Muscle of back (tissue), 11 donors: Measurements from ENCODE around the gene TTLL5. TPM values are rescaled to one million over a fixed set of nuclear protein-coding genes. Genes with fewer than 3 reads are reported as not detected.
A peak's percentile ranks its signal among the peaks of the same experiment; 100 is the strongest.

Experiments used
- DNase-seq, 3 donors: peaks; one replicate each; pipeline versions ENCODE4 v3.0.0 to v3.0.0-alpha.2; 2013
- polyA plus RNA-seq, 10 donors: library from polyadenylated mRNA; unstranded; fragments of 120-200 nt; gene quantifications; one replicate each; pipeline ENCODE4 v1.2.1, GENCODE V29; 2013; ENCODE audit not compliant: insufficient read length in 10 of 10

TTLL5 gene
- polyA plus RNA-seq, 10 donors: 14.6 to 19.3 (median 18.4) TPM

DNA sequence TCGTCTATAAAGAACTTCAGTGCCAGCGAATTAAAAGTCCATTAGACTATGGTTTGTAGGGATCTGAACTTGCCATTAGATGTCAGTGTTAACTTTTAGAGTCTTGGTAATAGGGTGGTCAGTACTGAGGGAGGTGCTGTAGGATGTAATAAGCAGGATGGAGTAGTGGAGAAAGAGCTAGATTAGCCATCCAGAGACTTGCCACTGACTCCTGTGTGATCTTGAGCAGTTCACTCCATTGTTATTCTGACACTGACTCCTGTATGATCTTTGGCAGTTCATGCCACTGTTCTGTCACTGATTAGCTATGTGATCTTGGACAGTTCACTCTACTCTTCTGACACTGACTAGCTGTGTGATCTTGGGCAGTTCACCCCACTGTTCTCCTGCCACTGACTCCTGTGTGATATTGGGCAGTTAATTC lies 133.6 kb downstream of the TTLL5 start:
- peak; percentile 50 to 76 (median 62) for DNase-seq

DNA sequence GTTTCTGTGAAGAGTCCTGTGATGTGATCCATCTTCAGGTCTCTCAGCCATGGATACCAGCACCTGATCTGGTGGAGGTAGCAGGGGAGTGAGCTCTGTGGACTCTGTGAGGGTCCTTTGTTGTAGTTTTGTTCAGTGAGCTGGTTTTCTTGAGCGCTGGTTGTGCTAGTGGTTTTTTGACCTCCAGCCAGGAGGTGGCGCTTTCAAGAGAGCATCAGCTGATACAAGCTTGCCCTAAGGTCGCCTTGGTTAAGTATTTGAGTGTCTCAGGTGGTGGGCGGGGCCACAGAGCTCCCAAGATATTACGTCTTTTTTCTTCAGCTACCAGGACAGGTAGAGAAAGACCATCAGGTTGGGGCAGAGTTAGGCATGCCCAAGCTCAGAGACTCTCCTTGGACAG lies 139.7 kb downstream of the TTLL5 start:
- DNase-seq: no peak

DNA sequence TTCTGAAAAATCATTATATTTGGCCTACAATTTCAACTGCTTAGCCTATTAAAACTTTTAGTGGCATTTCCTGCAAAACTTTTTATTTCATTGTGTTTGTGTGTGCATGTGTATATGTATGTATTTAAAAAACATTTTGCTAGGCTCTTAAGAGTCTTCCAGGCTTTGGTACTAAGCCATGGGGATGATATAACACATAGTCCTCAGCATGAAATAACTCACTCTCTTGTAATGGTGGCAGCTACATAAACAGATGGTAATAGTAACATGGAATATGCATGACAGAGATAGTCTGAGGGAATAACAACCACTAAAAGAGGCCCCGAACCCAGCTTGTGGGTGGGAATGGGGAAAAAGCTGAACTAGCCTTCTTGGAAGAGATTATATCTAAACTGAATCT lies 141.4 kb downstream of the TTLL5 start:
- no peak for DNase-seq

GRCh38 chr14:75803765-75804164 lies 142.7 kb downstream of the TTLL5 start:
- no peak for DNase-seq

DNA sequence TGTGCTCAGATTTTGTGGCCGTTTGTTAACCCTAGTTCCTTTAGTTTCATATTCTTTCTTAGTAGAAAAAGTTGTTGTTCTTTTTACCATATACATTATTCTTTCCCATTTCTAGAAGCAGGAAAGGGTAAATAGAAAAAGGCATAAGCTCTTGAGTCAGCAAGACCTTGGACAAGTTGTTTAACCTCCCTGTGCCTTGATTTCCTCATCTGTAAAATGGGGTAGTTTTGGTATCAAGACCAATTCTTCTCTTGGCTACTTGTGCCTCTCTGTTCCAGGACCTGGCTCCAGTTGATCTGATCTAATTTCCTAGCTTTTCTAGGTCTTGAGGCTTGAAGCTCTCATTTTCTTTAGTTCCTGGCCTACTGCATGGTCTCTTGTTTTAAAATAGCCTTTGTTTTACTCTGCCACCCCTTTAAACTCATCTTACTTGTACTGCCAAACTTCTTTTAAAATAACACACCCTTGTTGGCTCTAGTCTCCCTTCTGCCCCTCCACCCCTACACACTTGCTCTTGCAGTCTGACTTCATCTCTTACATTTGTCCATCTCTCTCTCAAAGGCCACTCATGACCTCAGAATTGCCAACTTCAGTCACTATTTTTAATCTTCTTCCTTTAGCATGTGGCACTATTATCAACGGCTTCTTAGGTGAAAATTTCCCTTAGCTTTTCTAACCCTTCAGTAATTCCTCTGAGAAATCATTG lies 143.7 kb downstream of the TTLL5 start:
- no peak for DNase-seq

DNA sequence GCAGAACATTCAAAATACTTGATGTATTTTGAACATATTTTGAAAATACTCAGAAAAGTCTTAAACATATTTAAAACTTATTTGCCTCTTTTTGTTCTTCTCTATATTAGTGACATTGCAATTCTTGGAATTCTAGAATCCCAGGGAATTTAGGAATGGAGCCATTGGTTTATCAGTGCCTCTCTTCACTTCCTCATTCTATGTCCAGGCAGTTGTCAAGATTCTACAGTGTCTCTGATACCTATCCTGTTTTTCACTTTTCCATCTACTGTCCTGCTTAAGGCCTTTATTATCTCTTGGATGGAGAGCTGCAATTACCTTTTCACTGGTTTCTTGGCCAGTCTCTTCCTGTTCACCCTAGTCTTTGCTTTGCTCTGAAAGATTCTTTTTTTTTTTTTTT lies 144.6 kb downstream of the TTLL5 start:
- no peak for DNase-seq

DNA sequence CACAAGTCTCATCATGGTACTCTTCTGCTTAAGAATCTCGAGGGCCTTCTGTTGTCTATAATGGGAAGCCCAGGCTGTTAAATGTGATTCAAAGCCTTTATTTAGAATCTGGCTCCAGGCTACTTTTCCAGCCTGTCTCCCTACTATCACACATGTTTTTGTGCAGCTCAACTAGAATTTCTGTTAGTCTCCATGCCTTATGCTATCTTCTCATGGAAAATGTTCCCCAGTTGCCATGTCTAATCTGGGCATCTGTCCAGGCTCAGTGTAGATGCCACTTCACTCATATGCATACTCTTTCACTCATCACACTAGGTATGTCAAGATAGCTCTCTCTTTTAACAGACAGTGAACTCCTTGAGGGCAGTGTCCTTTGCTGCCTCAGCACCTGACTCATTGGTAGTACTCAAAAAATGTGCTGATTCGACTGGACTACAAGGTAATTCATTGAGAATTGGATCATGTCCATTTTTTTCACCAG lies 145.3 kb downstream of the TTLL5 start:
- no peak for DNase-seq

- no peak for DNase-seq
Observed at GRCh38 chr14:75807667-75808360, 146.8 kb downstream of the TTLL5 start.

GRCh38 chr14:75811136-75811829 lies 150.2 kb downstream of the TTLL5 start:
- DNase-seq: no peak

DNA sequence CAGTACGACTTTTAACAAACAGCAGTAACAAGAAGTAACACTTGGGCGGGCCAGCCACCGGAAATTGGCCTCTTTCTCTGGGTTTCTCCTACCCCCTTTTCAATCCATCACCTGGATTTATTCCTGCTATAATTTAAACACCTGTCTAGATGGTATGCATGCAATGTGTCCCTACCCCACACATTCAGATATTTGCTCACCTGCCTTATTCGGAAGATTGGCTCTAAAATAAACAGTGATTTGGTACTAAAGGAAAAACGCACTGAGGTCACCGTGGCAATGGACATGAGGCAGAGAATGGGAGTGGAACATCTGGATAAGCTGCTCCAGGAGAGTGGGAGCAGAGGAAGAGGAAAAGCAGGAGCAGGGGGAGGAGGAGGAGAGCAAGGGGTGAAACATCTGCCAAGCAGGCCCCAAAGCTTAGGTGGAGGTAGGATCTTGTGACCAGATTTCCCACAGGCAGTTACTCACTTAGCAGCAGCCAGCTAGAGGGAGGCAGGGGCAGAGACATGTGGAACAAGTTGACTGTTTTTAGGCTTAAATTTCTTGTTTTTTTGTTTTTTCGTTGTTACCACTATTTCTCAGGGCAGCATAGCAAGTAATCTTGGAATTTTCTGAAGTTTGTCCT lies 150.9 kb downstream of the TTLL5 start:
- DNase-seq: peak in 2 of 3 donors; percentile 34 to 59

DNA sequence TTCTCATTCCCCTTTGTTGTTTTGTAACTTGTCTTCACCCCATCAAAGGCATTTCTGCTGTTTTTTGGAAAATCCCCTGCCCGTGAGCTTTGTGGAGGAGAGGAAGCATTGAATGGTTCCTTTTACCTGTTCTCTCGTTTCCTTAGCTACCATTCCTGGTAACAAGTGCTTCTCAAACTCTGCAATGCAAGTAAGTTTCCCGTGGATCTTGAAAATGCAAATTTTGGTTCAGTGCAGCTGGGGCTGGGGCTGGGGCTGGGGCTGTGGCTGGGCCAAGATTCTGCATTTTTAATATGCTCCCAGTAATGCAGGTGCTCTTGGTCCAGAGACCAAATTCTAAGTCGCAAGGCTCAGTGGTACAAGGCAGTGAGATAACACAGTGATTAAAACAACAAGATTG lies 151.6 kb downstream of the TTLL5 start:
- no peak for DNase-seq

GRCh38 chr14:75820761-75821160 lies 159.7 kb downstream of the TTLL5 start:
- DNase-seq: no peak

DNA sequence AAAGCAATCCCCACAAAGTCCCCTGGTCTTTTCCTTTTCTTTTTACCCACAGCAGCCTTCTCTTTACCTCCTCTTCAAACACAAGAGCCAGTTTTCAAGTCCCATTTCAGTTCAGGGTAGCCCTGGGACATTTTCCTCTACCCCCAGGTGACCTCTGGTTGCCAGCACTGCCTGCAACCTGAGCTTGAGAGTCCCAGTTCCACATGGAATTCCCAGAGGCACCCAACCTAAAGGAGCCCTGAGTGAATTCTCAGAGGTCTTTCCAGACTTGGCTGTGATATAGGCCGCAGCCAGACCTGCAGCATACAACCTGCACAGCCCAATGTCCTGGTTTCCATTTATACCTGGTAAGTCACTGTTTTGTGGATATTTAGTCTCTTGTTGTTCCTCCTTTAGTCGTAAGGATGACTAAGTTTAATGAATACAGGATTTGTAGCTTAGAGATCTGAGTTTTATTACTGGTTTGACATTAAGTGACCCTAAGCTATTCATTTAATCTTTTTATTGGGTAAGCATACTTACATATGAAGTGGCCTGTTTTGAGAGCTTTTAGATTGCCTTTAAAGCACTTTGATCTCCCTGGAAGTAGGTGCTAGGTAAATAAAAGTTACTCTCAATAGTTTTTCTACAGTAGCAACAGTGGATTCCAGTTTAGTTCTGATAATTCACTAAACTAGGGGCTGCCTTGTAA lies 160.9 kb downstream of the TTLL5 start:
- no peak for DNase-seq

GRCh38 chr14:75822522-75823141 lies 161.6 kb downstream of the TTLL5 start:
- peak in 2 of 3 donors; percentile 65 to 66 for DNase-seq

GRCh38 chr14:75823334-75823733 lies 162.3 kb downstream of the TTLL5 start:
- DNase-seq: peak; percentile 71 to 92 (median 86)

GRCh38 chr14:75824318-75824717 lies 163.3 kb downstream of the TTLL5 start:
- peak in 1 of 3 donors; percentile 65 for DNase-seq

GRCh38 chr14:75825147-75825592 lies 164.1 kb downstream of the TTLL5 start:
- DNase-seq: peak; percentile 76 to 91 (median 81)

GRCh38 chr14:75826599-75826998 lies 165.6 kb downstream of the TTLL5 start:
- no peak for DNase-seq

DNA sequence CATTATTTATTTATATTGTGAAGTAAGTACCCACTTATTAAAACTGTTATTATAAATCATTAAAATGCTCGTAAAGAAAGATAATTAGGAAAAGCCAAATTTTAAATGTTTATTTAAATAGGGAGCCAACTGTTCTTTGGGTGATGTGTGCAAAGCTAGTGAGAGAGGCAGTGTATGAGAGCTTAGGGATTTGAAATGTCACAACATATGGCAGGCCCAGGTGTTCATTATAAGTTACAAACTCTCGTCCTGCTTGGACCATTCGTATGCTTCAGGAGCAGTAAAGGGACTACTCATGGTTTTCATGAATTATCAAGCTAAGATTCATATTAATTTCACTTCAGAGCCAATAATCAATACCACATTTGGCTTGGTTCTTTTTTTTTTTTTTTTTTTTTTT lies 166.3 kb downstream of the TTLL5 start:
- DNase-seq: no peak

DNA sequence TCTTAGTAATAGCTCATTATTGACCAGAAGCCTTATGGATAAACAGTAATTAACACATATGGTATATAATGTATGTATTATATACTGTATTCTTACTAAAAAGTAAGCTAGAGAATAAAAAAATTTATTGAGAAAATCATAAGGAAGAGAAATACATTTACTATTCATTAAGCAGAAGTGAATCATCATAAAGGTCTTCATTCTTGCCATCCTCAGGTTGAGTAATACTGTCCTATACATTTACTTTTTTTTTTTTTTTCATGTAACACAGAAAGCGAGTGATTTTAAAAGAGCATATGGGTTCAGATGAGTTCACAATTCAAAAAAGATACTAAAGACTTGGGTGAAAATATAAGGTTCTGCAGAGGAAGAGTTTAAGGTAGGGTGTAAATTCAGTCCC lies 168.3 kb downstream of the TTLL5 start:
- no peak for DNase-seq

DNA sequence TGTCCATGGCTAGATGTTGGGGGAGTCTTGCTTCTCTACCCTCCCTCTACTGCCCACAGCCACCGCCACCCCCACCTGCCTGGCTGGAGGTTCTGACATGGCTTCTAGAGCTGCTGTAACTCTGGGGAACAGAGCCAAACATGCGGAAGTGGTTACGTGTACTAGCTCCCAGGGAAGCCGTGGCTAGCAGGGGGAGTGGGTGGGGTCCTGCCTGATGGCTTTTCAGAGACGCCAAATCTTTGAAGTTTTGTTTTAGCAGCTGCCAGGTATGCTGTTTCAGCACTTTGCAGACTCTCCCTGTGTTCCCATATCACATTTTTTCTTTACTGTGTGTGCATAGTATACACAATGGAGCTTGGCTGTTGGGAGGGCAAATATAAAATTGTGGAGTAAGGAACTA lies 170.4 kb downstream of the TTLL5 start:
- DNase-seq: peak; percentile 70 to 78 (median 73)
